H54 (cell line): ENCODE results near the gene CBX2.

Experiments
- DNase-seq: peaks from one replicate; pipeline ENCODE4 v3.0.0; 2011; ENCODE audit warnings: low spot score, mixed read lengths; ENCODE audit not compliant: insufficient read length
- FAIRE-seq: peaks from 3 replicates; lab custom pipeline; 2011; peaks lifted over from hg19 to GRCh38; lab: Jason Lieb, UNC
- POLR2A ChIP-seq: IDR thresholded peaks from 2 replicates; pipeline ENCODE4 v1.6.1; 2011; ENCODE audit warnings: low read depth, mild to moderate bottlenecking, low read length

Gene CBX2

DNA sequence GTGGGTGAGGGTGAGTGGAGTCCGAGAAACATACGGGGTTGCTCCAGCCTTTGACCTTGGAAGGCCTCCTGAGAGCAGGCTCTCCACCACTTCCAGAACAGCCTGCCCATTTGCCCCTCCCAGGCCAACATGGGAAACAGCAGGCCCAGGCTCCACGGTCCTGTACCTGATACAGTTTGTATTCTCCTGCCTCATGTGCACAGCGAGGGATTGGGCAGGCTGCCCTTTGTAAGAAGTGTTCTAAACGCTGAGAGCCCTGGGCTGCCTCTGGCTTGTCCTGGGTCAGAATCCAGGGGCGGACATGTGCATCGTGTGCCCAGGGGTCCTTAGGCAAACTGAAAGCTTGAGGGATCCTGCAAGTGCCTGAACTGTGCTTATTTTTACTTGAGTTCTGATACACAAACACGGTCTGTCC lies 3.4 kb upstream of the CBX2 start:
- FAIRE-seq (no peak), DNase-seq (no peak)
- TF ChIP-seq POLR2A = no peak

DNA sequence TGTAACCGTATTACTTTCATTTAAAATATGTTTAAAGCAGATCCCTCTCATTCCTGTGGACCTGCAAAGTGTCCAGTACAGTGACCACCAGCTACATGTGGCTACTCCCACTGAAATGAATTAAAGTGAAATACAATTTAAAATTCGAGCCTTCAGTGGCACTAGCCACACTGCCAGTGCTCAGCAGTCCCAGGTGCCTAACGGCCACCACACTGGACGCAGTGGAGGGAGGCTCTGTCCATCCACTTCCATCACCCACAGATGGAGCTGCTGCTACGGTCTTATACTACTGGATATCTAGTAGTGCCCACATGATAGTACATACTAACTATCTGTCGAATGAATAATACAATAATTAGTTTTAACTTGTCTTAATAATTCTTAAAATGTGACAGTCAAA lies 2.3 kb upstream of the CBX2 start:
- TF ChIP-seq POLR2A = no peak
- DNase-seq (no peak), FAIRE-seq (no peak)

DNA sequence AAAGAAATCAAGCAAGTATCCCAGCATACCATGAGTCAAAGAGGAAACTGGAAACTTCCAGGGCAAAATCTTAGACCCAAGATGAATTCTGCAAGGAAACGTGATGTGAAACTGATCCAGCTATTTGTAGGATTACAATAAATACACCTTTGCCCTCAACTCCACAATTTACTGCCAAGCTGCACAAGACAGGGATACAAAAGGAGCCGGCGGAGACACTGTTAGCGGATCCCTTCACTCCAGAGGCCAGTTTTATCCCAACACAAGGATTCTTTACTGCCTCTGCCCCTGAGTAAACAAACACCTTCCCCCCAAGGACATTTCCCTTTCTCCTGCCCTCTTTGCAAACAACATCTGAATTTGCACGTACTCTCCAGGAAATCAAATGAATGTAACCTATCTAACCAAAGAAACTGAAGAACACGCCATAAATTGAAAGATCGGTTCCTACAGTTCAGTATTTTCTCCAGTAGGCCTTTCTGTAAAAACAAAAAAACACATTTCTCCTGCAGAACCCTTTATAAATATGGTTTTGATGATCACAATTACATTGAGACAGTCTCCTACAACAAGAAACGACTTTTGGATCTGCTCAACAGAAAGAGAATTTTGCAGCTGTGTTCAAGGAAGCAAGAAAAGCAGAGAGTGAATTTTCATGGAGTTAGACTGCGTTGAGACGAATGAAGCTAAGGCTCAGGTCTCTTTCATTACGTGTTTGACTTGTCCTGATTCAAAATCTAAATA lies 1.4 kb upstream of the CBX2 start:
- DNase-seq = no peak
- FAIRE-seq = no peak
- no peak for TF ChIP-seq POLR2A

DNA sequence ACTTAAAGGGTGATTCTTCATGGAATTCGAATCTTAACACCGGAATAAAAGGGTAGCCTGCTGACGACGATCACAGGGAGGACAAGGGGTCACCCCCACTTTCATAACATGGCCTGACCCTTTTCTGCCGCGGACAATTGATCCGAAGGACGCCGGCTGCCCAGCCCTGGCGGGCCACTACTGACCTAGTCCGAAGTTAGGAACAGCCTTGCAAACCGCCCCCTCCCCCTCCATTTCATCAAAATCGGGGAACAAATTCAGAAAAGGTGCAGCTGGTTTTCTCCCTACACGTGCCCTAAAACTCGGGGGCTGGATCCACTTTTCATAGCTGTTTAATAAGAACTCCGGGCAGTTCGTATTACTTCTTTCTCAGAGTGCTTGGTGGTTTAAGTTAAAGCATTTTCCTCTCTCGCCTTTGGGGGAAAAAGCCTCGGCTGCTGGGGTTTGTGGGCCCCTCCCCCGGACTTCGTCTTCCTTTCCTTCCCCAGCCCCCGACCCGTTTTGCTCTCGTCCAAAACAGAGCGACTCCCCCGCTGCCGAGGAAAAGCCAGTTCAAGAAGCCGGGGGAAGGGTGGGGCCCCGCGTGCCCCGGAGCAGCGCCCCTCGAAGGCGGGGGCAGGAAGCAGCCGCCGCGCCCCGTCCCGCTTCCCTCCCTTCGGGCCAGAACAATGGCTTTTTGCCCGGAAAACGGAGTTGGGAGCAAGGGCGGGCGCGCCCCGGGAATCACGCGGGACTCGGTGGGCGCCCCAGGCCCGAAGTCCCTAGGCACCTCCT lies 641 bp upstream of the CBX2 start:
- FAIRE-seq (no peak), DNase-seq (peak; percentile 86)
- no peak for TF ChIP-seq POLR2A

DNA sequence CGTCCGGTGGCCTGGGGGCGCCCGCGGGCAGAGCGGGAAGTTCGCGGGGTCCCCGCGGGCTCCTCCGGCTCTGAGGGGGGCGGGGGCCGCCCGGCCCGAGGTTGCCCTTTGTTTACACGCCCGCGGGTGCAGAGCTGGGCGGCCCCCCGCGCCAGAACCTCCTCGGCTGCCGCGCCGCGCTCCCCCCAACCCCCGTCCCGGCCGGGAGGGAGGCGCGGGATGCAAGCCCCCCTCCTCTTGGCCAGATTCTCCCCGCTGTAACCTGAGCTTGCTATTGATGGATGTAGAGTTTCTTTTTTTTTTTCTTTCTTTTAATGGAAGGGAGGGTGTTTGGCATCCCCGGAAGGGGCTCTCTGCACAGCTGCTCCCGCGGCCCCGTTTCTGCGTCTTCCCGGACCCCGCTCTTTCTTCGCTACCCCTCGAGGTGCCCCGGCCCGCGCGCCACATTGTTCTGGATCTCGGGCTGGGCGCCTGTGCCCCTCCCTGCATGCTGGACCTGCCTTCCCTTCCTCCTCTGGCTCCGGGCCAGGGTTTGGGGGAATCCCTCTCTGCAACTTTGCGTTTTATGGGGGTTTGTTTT lies 646 bp downstream of the CBX2 start:
- TF ChIP-seq POLR2A = no peak
- no peak for DNase-seq
- FAIRE-seq = no peak

DNA sequence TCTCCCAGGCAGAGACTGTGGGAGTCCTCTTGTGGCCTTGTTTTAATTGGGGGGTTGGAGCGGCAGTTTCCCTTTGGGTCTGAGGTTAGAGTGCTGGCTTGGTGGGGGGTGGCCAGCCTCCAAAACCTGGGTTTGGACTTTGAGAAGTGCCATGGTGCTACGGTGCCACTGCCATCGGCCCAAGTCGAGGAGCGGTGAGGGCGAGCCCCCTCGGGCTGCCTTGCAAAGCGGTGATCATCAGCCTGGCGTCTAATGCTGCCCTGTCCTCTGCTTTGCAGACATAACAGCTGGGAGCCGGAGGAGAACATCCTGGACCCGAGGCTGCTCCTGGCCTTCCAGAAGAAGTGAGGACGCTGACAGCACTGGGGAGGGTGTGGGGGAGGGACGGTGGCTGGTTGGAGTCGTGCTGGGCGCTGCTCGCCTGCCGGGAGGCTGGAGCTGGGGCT lies 1.2 kb downstream of the CBX2 start:
- no peak for DNase-seq
- FAIRE-seq = no peak
- no peak for TF ChIP-seq POLR2A

DNA sequence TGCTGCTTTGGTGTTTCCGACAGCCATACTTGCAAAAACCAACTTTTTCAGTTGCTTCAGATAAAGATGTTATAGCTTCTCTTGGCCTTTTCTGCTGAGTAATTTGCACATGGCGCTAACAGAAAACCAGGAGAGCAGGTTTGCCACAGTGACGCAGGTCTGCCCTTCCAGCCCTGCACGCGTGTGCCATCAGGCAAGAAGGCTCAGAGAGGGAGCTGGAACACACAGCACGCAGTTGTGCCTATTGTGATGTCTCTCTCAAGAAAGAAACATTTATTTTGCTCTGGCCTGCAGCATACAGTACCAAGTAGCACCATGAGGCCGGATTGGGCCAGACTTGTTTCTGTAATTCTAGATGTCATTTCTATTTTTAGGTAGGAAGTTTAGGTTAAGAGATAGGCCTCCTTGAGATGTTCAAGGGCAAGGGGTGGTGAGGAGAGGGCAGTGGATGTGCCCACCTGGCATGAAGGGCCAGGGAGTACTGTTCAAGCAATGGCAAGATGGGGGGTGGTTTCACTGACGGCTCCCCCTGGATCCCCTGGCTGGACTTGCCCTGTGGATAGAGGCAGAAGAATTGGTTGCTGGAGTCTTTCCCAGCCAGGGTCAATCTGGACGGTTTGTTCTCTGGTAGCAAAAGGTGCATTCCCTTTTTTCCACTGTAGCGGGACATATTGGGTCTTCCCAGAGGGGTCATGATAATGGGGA lies 1.9 kb downstream of the CBX2 start:
- TF ChIP-seq POLR2A = no peak
- FAIRE-seq = no peak
- DNase-seq = no peak

DNA sequence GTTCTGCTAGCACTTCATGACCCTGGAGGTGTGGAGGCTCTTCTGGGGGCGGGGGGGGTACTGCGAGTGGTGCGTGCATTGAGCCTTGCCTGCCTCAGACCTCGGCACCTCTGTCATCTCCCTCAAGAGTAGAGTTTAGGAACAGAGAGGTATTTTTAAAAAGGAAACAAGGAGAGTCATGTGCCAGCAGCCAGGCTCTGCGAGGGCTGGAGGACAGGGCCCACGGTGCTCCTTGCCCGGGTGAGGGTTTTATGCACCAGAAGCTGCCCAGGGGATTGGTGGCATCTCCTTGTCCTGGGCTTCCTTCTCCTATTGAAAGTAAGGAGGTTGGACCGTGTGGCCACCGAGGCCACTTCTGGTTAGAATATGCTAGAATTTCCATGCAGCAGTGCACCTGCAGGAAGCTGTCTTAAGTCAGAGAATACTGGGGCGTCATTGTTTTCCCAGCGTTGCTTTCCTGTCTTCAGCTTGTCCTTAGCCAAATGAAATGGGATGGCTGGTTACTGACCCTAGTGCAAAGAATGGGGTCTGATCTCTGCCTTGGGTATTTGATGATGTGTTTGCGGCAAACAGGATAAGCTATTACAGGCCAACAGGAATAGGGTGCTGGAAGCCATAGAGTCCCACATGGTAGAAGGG lies 3.2 kb downstream of the CBX2 start:
- no peak for FAIRE-seq

DNA sequence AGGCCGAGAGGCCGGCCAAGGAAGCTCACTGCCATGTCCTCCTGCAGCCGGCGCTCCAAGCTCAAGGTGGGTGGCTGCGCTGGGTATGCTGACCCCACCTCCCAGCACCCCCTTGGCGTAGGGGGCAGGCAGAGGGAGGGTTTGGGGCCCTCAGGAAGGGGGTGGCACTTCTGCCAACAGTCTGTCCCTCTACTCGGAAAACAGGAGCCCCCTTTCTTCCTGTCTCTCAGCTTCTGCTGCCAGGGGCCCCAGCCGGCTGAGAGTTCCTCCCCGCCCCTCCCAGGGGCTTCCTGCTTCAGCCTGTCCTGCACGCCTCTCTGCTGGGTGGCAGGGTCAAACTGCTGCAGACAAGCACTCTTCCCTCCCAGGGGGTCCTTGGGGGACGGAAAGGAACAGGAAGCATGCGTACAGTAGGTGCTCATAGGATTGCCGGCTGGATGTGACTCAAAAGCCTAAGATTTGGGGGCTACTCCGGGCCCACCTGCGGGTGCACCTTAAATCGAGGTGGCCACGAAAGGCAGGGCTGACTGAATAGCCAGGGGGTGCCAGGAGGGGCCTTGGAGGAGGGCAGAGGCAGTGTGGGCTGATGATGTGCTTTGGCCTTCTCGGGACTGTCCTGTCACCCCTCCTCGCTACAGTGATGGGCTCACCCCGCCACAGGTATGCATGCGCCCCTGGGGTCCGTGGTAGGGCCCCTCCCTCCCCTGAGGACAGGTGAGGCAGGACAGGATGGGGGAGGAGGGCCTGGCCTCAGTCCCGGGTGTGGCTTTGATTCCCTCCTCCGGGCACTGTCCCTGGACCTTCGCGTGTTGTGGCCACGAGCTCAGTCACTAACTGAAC lies 4.0 kb downstream of the CBX2 start:
- no peak for DNase-seq
- no peak for TF ChIP-seq POLR2A
- FAIRE-seq = no peak

More for the DNA sequence above, 3.2 kb downstream of the CBX2 start:
- no peak for TF ChIP-seq POLR2A
- no peak for DNase-seq

DNA sequence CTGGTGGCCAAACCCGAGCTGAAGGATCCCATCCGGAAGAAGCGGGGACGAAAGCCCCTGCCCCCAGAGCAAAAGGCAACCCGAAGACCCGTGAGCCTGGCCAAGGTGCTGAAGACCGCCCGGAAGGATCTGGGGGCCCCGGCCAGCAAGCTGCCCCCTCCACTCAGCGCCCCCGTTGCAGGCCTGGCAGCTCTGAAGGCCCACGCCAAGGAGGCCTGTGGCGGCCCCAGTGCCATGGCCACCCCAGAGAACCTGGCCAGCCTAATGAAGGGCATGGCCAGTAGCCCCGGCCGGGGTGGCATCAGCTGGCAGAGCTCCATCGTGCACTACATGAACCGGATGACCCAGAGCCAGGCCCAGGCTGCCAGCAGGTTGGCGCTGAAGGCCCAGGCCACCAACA lies 5.9 kb downstream of the CBX2 start:
- TF ChIP-seq POLR2A = no peak
- FAIRE-seq = no peak
- DNase-seq = no peak

DNA sequence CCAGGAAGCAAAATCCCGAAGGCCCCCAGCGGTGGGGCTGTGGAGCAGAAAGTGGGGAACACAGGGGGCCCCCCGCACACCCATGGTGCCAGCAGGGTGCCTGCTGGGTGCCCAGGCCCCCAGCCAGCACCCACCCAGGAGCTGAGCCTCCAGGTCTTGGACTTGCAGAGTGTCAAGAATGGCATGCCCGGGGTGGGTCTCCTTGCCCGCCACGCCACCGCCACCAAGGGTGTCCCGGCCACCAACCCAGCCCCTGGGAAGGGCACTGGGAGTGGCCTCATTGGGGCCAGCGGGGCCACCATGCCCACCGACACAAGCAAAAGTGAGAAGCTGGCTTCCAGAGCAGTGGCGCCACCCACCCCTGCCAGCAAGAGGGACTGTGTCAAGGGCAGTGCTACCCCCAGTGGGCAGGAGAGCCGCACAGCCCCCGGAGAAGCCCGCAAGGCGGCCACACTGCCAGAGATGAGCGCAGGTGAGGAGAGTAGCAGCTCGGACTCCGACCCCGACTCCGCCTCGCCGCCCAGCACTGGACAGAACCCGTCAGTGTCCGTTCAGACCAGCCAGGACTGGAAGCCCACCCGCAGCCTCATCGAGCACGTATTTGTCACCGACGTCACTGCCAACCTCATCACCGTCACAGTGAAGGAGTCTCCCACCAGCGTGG lies 6.5 kb downstream of the CBX2 start:
- FAIRE-seq = no peak
- DNase-seq = no peak
- no peak for TF ChIP-seq POLR2A
